ENCODE measurements around the gene CROCC. TPM values are rescaled to one million over a fixed set of nuclear protein-coding genes. Genes with fewer than 3 reads are reported as not detected.
"Not testable (repeated sequence)": the region's sequence is repeated elsewhere in the genome, so short reads cannot be mapped to it uniquely, and the experiment has no call there.

CROCC gene
- total RNA-seq, 1 donor from 2014 or later = 30.7 TPM

GRCh38 chr1:16895598-16896315 is 26.0 kb upstream of the CROCC start, which contains the start of gene RNU1-2:
Gene RNU1-2 (plus strand): TSS chr1:16895980.
- DNase-seq = peak; percentile 97

DNA sequence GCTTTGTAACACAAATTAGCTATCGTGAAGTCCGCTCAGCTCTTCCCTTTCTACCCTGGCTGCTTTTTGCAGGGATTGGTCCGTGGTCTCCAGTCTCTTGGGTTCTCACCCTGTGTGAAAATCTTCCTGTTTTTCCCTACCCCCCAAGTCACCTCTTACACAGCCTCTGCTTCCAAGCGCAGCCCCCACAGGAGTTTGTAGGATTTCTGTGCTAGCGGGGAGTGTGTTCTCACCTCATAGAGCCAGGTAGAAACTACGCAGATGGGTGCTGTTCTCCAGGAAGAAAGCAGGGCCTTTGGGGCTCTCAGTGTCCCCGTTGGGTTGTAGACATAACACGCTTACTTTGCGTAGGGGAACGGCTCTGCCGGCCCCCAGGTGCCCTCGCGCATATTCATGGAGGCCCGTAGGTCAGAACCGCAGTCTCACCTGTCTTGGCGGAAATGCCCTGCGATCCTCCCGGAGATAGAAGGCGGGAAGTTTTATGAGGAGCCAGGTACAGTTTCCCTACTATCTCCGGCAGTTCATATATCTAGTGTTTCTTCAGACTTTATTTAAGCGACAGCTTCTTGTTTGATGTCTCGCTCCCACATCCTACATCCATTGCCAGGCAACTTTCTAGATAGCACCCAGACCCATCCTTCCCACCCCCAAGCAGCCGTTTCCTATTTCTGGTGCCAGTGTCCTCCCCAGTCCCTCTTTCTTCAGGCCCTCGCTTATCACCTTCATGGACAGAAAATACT is 25.2 kb upstream of the CROCC start:
- peak; percentile 38 for DNase-seq

DNA sequence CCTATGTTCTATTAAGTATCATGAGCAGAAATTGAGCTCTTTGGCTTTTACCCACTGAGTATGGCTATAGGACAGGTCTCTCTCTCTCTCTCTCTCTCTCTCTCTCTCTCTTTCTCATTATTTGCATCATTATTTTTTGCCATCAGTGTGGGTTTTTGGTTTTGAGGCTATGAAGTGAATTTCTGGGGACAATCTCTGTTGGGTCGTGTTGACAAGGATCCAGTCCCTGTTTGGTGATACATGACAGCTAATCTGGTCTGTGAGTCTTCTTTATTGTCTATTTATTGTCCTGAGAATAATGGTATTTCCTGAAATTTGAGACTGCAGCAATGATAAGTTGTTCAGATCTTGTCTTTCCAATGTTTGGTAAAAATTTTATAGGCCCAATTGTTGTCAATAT is 24.1 kb upstream of the CROCC start:
- DNase-seq = not testable (repeated sequence)

DNA sequence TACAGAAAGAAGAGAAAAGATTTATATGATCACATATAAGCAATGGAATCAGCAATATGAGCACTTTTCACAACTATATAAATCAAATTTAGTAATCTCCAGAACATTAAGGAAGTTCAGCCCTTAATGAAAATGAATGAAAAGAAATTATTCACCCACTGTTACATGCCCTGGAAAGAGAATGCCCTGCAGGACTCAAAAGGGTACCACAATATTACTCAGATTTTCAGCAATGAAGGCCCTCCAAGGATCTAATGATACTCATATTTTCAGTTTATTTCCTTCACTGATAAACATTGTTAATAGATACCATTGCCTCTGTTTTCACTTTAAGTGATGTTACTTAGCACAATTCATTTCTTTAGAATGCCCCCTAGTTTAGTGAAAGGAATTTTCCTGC is 23.4 kb upstream of the CROCC start:
- DNase-seq = not testable (repeated sequence)

- DNase-seq = not testable (repeated sequence)
Observed at GRCh38 chr1:16899020-16899419, 22.7 kb upstream of the CROCC start.

DNA sequence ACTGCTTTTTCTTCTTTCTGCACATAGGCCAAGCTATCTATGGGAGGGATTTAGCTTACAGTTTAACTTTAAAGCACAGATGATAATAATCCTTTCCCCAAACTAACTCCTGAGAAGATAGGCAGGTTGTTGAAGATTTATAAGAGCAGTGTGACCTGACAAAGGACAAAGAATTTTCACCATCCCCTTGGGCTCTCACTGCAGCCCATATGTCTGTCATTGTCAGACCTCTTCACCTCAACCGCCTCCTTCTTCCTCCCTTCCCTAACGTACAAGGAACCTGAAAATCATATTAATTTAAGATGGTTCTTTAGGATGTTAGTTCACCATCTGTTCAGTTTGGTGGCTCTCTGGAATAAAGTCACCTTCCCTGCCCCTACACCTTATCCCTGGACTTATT is 21.0 kb upstream of the CROCC start:
- no peak for DNase-seq

- not testable (repeated sequence) for DNase-seq
Observed at GRCh38 chr1:16901371-16901770, 20.4 kb upstream of the CROCC start.

- no peak for DNase-seq
Observed at GRCh38 chr1:16903054-16903453, 18.7 kb upstream of the CROCC start.

DNA sequence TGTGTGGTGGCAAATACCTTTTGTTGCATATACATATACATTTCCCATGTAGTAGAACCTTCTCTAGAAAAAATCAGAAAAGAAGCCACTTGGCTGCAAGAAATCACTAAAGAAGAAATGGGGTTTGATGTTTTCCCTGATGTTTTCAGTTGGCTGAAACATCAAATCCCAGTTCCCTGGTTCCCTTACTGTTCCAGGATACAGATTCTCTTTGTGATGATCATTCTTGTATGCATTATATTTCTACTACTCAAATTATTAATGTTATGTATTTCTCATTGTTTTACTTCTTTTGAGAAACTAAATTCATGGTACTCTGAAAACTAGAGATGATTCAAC is 18.3 kb upstream of the CROCC start:
- no peak for DNase-seq

DNA sequence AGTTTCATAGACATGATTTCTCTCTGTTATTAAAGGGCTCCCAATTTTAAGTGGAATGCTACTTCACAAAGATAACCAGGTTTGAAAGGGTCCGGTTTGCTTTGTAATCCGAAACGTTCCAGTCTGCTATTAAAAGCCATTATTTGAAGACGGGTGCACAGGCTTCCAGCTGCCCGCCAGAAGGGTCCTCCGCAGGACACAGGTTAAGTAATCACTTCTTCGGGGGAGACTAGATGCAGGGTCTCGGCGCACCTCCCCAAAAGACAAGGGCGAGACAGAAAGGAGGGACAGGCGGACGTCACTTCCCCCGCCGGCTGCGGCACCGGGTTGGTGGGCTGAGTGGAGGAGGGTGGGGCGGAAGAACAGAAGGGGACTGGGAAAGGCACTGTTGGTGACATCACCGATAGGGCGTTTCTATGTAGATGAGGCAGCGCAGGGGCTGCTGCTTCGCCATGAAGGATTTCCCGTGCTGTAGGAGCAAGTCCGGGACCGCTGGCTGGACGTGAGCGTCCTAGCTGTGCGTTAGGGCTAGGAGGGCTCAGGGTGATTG is 17.1 kb upstream of the CROCC start:
- peak; percentile 100 for DNase-seq

GRCh38 chr1:16905110-16905867 is 16.4 kb upstream of the CROCC start:
- no peak for DNase-seq

DNA sequence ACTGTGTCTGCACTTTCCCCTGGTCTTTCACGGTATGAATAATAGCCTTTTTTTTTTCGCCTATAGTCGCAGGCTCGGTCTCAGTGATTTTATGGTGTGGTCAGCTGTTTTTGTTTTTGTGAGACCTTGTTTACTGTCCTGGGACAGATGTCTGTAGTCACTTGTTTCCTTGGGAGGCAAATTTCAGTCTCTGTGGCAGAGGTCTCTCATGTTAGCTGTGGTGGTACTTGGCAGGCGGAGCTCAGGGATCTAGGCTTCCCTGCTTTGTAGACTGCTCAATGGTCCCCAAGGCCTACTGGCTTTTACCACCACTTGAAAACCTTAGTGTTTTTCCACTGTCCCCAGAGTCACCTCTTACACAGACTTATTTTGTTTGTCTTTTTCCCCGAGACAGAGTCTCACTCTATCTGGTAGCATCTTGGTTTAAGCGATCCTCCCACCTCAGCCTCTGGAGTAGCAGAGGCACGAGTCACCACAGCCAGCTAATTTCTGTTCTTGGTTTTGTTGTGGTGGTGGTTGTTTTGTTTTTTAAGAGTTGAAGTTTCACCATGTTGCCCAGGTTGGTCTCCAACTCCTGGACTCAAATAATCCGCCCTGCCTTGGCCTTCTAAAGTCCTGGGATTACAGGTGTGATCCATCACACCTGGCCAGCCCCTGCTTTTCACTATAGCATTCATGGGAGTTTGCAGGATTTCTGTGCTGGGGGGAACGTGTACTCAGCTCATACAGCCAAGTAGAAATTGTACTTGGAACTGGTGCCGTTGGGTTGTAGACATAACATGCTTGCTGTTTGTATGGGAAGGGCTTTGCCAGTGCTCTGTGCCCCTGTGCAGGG is 15.6 kb upstream of the CROCC start:
- no peak for DNase-seq

GRCh38 chr1:16906873-16907272 is 14.9 kb upstream of the CROCC start:
- no peak for DNase-seq

DNA sequence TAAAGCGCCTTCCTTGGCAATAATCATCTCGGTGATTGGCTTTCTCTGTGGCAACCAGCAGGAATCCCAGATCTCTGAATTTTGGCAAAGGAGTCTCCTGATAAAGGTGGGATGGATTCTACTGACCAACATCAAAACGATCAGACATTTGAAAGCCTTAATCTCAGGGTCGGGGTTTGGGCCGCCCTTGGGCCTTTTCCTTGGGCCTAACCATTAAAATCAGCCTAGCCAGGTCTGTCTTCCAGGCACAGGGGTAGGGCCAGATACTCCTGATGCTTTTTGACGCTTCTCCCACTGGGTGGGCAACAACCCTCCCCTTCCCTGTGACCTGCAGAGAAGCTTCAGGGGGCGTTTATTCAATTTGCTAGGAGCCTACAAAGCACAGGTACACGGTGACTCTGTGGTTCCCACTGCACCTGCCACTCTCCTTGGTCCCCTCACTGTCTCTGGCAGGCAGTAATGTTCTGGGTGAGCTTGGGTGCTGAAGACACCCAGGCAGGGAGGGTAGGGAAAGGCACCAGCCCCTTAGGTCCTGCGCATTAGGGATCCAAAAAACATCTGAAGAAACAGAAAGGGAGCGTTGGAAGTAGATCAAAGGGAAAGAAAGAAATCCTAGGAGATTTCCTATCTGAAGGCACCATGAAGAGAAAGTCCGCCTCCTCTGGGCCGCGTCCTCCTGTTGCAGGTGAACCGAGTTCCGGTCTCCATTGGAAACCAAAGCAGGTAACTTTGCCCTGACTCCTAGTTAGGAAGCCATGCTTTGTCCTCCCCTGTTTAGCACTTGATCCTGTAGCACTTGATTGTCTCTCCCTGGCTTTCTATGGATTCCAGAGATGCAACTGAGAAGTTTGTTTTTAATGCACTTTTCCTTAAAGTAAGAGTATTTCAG is 13.6 kb upstream of the CROCC start:
- DNase-seq = no peak

DNA sequence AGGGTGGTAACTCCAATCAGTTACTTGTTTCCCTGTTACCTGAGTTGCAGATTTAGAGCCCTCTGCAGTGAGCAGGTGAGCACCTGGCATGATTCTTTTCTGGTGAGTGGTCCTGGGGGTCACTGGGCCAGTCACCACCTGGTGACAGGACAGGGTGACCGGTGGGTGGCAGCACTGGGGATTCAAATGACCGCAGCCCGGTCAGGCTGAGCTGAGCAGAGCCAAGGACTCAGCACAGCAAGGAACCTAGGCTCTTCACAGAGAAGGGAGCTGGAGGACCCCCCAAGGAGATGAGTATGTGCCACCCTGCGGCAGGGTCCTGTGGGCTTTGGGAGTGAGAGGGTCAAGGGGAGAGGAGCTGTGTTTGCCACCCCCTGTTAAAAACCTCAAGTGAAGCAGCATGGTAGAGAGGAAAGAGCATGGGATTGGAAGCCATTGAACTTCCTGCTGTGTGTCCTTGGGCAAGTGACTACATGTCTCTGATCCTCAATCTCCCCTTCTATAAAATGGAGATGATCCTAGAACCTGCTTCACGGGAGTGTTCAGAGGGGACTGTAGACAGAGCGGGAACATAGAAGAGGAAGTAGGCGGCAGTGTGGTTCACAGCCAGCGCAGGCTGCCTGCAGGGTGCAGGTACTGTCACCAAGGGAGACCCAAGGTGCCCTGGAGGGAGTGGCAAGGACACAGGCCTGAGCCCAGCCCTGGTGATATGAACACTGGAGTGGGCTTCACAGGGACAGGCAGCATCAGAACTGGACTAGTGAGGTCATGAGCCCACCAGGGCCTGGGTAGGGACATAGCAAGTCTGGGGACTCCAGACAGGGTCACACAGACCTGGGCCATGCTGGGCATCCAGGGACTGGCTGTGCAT is 9.6 kb upstream of the CROCC start:
- DNase-seq = not testable (repeated sequence)

- not testable (repeated sequence) for DNase-seq
Observed at GRCh38 chr1:16912742-16913141, 9.0 kb upstream of the CROCC start.

DNA sequence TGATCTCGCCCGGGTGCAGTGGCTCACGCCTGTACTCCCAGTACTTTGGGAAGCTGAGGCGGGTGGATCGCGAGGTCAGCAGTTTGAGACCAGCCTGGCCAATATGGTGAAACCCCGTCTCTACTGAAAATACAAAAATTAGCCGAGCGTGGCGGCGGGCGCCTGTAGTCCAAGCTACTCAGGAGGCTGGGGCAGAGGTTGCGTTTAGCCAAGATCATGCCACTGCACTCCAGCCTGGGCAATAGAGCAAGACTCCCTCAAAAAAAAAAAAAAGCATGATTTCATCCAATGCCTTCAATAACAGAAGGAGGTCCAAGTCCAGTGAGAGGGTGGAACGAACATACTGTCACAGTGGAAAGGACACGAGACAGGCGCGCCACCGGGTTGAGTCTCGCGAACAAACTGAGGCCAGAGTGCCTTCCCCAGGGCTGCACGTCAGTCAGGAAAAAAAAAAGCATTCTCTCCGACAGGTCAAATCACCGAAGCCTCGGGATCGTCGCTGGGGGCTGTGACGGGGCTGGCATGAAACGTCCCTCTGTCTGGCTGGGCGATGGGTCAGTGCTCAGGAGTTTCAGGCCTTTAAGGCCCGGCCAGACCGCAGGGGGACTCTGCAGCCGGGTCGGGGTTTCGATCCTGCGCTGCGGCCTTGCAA is 8.4 kb upstream of the CROCC start:
- DNase-seq = no peak

DNA sequence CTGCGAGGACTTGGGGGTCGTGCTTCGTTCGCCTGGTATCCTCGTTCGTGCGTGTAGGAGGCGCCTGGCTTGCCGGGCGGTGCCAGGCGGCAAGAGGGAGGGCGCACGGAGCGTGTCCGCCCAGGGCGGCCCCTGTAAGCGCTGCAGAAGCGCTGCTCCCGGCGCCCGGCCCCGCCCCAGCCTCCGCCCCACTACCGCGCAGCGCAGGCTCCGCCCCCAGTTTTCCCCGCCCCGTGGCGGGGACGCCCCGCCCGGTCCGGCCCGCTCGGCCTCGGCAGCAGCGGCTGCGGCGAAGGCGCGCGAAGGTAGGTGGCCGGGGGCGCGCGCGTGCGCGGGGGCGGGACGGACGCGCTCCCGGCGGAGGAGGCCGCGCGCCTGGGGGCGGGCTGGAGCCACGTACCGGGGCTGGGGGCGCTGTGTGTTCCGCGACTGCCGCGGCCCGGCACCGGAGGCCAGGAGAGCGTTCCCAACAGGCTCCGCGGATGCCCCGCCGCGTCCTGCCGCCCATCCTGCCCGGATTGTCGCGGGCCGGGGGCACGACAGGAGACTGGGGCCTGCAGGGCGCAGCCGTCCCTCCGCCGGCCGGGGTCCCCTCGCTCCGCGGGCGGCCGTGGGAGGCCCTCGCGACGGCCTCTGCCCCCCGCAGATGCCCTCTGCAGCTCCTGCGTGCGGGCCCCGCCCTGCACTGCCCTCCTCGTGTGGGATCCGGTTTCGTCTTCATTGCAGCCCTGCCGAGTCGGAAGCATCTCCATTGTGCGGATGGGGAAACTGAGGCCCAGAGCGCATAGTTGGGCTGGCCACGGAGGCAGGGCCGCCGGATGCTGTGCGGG is 7.7 kb upstream of the CROCC start:
- DNase-seq = peak; percentile 98

Measured in tongue (tissue), 2 donors.